ENCODE measurements around the gene RMDN3. TPM values are rescaled to one million over a fixed set of nuclear protein-coding genes. Genes with fewer than 3 reads are reported as not detected.

Gene RMDN3
- total RNA-seq, 1 donor from 2014 or later, result 28.3 TPM

DNA sequence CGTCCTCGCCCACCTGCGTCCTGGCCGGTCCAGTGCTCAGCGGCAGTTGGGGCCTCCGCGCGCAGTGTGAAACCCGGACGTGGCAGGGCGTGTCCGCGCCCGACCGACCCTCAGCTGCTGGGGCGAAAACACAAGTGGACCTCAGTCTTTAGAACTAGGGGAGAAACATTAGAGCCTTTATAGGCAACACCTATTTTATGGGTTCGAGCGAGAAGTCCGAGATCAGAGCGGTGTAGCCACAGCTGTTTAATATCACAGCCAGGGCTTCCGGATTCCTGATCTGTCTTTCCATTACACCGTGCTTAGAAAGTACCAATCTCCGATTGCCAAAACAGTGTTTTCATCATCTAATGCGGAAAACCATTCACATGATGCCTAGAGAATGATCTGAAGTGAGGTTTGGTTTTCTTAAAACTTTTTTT lies 59.6 kb downstream of the RMDN3 start:
- intact Hi-C loops (cut with micrococcal nuclease), result loop anchor here (1.0 to 10.0 kb wide), 5 partner anchors 17 to 197 kb away; partner anchors contain the start of genes KNL1, RMDN3 and VPS18
- Mint-ChIP-seq H3K36me3 (ENCODE audit: low read depth) (peaks cover 50% of the 10 kb centered on the region), H3K9me3 (no peaks in the 10 kb centered on the region), H3K27ac (peak overlapping the region; percentile 99), H3K27me3 (ENCODE audit: low read depth) (no peaks in the 10 kb centered on the region), H3K4me3 (ENCODE audit: low read depth) (peak overlapping the region; percentile 92), H3K4me1 (ENCODE audit: low read depth) (peaks cover 34% of the 10 kb centered on the region)
- DNase-seq (ENCODE audit: low spot score), result no peak

DNA sequence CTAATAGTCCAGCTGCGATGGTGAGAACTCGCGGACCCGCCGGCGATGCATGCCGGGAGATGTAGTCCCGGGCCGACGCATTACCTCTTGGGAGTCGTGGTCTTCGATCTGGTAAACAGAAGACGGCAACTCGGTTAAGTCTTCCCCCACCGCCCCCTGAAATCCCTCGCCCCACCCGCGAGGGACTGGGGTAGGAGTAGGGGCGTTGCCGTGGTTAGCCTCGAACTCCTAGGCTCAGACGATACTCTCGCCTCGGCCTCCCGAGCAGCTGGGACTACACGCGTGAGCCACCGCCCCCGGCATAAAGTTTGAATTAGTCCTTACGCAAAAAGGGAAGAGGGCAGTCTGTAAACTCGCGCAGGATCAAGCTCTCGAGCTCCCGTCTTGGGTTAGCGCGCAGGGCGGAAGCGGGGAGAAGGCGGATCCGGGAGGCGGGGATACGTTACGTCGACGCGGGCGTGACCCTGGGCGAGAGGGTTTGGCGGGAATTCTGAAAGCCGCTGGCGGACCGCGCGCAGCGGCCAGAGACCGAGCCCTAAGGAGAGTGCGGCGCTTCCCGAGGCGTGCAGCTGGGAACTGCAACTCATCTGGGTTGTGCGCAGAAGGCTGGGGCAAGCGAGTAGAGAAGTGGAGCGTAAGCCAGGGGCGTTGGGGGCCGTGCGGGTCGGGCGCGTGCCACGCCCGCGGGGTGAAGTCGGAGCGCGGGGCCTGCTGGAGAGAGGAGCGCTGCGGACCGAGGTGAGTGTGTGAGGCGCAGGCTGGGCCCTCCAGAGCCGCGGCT lies 60.2 kb downstream of the RMDN3 start, which contains the start of gene RAD51:
RAD51 (plus strand) TSS at position 487 of the 781 bp plus-strand sequence. CDS start 3,585 bp downstream, outside the sequence.
- Mint-ChIP-seq H3K9me3 (no peaks in the 10 kb centered on the region), H3K4me3 (ENCODE audit: low read depth) (peak within 1 kb of the TSS; percentile 92), H3K27ac (peak within 1 kb of the TSS; percentile 99), H3K27me3 (ENCODE audit: low read depth) (no peaks in the 10 kb centered on the region), H3K36me3 (ENCODE audit: low read depth) (peaks cover 44% of the 10 kb centered on the region), H3K4me1 (ENCODE audit: low read depth) (peaks cover 29% of the 10 kb centered on the region)
- intact Hi-C loops (cut with micrococcal nuclease), result loop anchor here (1.0 to 10.0 kb wide), 6 partner anchors 16 to 197 kb away; partner anchors contain the start of genes DNAJC17, KNL1, RMDN3 and VPS18
- DNase-seq (ENCODE audit: low spot score), result peak; percentile 92

- Mint-ChIP-seq H3K4me1 (ENCODE audit: low read depth) (peaks cover 22% of the 10 kb centered on the region), H3K4me3 (ENCODE audit: low read depth) (peak overlapping the region; percentile 92), H3K27me3 (ENCODE audit: low read depth) (no peaks in the 10 kb centered on the region), H3K9me3 (no peaks in the 10 kb centered on the region), H3K27ac (peak overlapping the region; percentile 99), H3K36me3 (ENCODE audit: low read depth) (peaks cover 37% of the 10 kb centered on the region)
- no peak for DNase-seq (ENCODE audit: low spot score)
- intact Hi-C loops (cut with micrococcal nuclease), result loop anchor here (1.0 to 10.0 kb wide), 4 partner anchors 15 to 113 kb away; partner anchors contain the start of genes DNAJC17, KNL1, RMDN3 and ZFYVE19
Observed at GRCh38 chr15:40693904-40694687, 61.0 kb downstream of the RMDN3 start.

DNA sequence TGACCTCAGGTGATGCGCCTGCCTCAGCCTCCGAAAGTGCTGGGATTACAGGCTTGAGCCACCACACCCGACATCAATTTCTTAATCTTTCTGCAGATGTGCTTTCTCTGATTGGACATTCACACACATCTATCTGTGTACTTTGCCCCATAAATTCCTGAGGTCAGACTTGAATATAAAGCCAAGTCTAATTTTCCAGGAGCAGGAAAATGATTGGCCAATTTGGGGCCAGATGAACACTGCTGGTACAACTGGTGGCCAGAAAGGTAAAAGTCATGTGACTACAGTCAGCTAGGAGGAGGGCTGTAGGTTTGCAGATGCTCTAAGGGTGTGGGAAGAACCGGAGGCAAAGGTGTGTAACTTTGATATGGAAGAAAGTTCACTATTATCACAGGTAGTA lies 63.3 kb downstream of the RMDN3 start:
- H3K9me3 Mint-ChIP-seq, result no peaks in the 10 kb centered on the region
- H3K36me3 Mint-ChIP-seq (ENCODE audit: low read depth), result peaks cover 25% of the 10 kb centered on the region
- no peak overlapping the region for H3K4me3 Mint-ChIP-seq (ENCODE audit: low read depth)
- H3K4me1 Mint-ChIP-seq (ENCODE audit: low read depth), result peaks cover 11% of the 10 kb centered on the region
- H3K27ac Mint-ChIP-seq, result no peak overlapping the region
- intact Hi-C loops (cut with micrococcal nuclease), result loop anchor here (10.0 kb wide), 1 partner anchor 97 kb away; the partner anchor contains the start of gene KNL1
- DNase-seq (ENCODE audit: low spot score), result no peak
- H3K27me3 Mint-ChIP-seq (ENCODE audit: low read depth), result no peaks in the 10 kb centered on the region

GRCh38 chr15:40688932-40689799 lies 65.9 kb downstream of the RMDN3 start:
- H3K4me1 Mint-ChIP-seq (ENCODE audit: low read depth), result peaks cover 4% of the 10 kb centered on the region
- peaks cover 9% of the 10 kb centered on the region for H3K36me3 Mint-ChIP-seq (ENCODE audit: low read depth)
- intact Hi-C loops (cut with micrococcal nuclease), result no loop called here
- no peak for DNase-seq (ENCODE audit: low spot score)
- H3K4me3 Mint-ChIP-seq (ENCODE audit: low read depth), result no peak overlapping the region
- H3K27me3 Mint-ChIP-seq (ENCODE audit: low read depth), result no peaks in the 10 kb centered on the region
- H3K9me3 Mint-ChIP-seq, result no peaks in the 10 kb centered on the region
- no peak overlapping the region for H3K27ac Mint-ChIP-seq

Other genes with a start within 250 kb of the RMDN3 start
- gene CCDC32, start 190.2 kb downstream of the RMDN3 start, total RNA-seq, result 32.7 and 34.0 TPM in 2 replicates
- 18.6 and 18.8 TPM in 2 replicates for gene RPUSD2, start 186.0 kb downstream of the RMDN3 start, total RNA-seq
- gene KNL1, start 161.0 kb downstream of the RMDN3 start, total RNA-seq, result 30.6 and 30.8 TPM in 2 replicates
- gene RAD51, start 60.1 kb downstream of the RMDN3 start, total RNA-seq, result 51.4 and 53.8 TPM in 2 replicates
- gene GCHFR, start 8.8 kb upstream of the RMDN3 start, total RNA-seq, result 43.7 and 44.7 TPM in 2 replicates
- gene C15orf62, start 14.7 kb upstream of the RMDN3 start, total RNA-seq, result 0.48 and 0.76 TPM in 2 replicates
- gene ZFYVE19, start 51.8 kb upstream of the RMDN3 start, total RNA-seq, result 37.6 and 39.3 TPM in 2 replicates
- gene DNAJC17, start 52.2 kb upstream of the RMDN3 start, total RNA-seq, result 44.4 and 48.0 TPM in 2 replicates
- gene PPP1R14D, start 73.5 kb upstream of the RMDN3 start, total RNA-seq, result not detected in 2 replicates
- gene SPINT1, start 88.8 kb upstream of the RMDN3 start, total RNA-seq, result 22.5 and 24.5 TPM in 2 replicates
- 0.80 and 0.82 TPM in 2 replicates for gene RHOV, start 119.0 kb upstream of the RMDN3 start, total RNA-seq
- 12.6 and 13.1 TPM in 2 replicates for gene VPS18, start 139.2 kb upstream of the RMDN3 start, total RNA-seq
- gene DLL4, start 174.1 kb upstream of the RMDN3 start, total RNA-seq, result 0.14 and 0.37 TPM in 2 replicates
- gene CHAC1, start 198.2 kb upstream of the RMDN3 start, total RNA-seq, result 3.6 and 4.5 TPM in 2 replicates